SK-N-SH treated with all-trans-retinoic acid at 6 μM for 48 hours (cell line): ENCODE results near the gene MAN1A1.

Source experiments
- ATAC-seq: fragments of 200-7000 bp; cut with Tn5 transposase; 3 replicates; pipeline ENCODE4 v1.9.1; 2020; ENCODE audit warnings: mild to moderate bottlenecking, moderate library complexity
- ARNTL ChIP-seq: fragments of 450-650 bp; formaldehyde crosslinking; IDR thresholded peaks from 2 replicates; pipeline ENCODE4 v1.5.0; 2020; ENCODE audit warnings: low read depth, mild to moderate bottlenecking, moderate library complexity, borderline replicate concordance
- BACH2 ChIP-seq: fragments of 250-450 bp; sonication (Bioruptor Pico); IDR thresholded peaks from 2 replicates; pipeline ENCODE4 v1.9.0; 2021; ENCODE audit warnings: mild to moderate bottlenecking, borderline replicate concordance
- CSDC2 ChIP-seq: fragments of 250-450 bp; sonication (Bioruptor Pico); IDR thresholded peaks from 2 replicates; pipeline ENCODE4 v1.5.0; 2020; ENCODE audit warnings: mild to moderate bottlenecking, moderate library complexity
- CSRNP3 ChIP-seq: fragments of 250-450 bp; sonication (Bioruptor Pico); IDR thresholded peaks from 2 replicates; pipeline ENCODE4 v1.5.1; 2021; ENCODE audit warnings: mild to moderate bottlenecking, moderate library complexity
- ESRRG ChIP-seq: fragments of 250-450 bp; sonication (Bioruptor Pico); IDR thresholded peaks from 2 replicates; pipeline ENCODE4 v1.6.1; 2021; ENCODE audit warnings: mild to moderate bottlenecking
- GLIS3 ChIP-seq: fragments of 250-450 bp; sonication (Bioruptor Pico); IDR thresholded peaks from 2 replicates; pipeline ENCODE4 v1.5.0; 2020; ENCODE audit warnings: mild to moderate bottlenecking, moderate library complexity
- ISL1 ChIP-seq: fragments of 250-450 bp; sonication (Bioruptor Pico); IDR thresholded peaks from 2 replicates; pipeline ENCODE4 v2.1.2; 2022; ENCODE audit warnings: mild to moderate bottlenecking, moderate library complexity
- OSR1 ChIP-seq: fragments of 250-450 bp; sonication (Bioruptor Pico); IDR thresholded peaks from 2 replicates; pipeline ENCODE4 v1.8.0; 2022; ENCODE audit warnings: moderate library complexity, mild to moderate bottlenecking, inconsistent platforms
- PPARA ChIP-seq: fragments of 250-450 bp; sonication (Bioruptor Pico); IDR thresholded peaks from 2 replicates; pipeline ENCODE4 v1.5.0; 2020; ENCODE audit warnings: mild to moderate bottlenecking, borderline replicate concordance
- RARB ChIP-seq: fragments of 250-450 bp; sonication (Bioruptor Pico); IDR thresholded peaks from 2 replicates; pipeline ENCODE4 v1.8.0; 2021; ENCODE audit warnings: mild to moderate bottlenecking, moderate library complexity
- SNAI2 ChIP-seq: fragments of 250-450 bp; sonication (Bioruptor Pico); IDR thresholded peaks from 2 replicates; pipeline ENCODE4 v1.5.0; 2020; ENCODE audit warnings: mild to moderate bottlenecking, moderate library complexity
- TOX ChIP-seq: fragments of 250-450 bp; sonication (Bioruptor Pico); IDR thresholded peaks from 2 replicates; pipeline ENCODE4 v1.8.0; 2021; ENCODE audit warnings: mild to moderate bottlenecking, moderate library complexity, borderline replicate concordance
- TSHZ2 ChIP-seq: fragments of 250-450 bp; sonication (Bioruptor Pico); IDR thresholded peaks from 2 replicates; pipeline ENCODE4 v1.5.0; 2020; ENCODE audit warnings: mild to moderate bottlenecking, moderate library complexity
- ZC3H10 ChIP-seq: fragments of 250-450 bp; sonication (Bioruptor Pico); IDR thresholded peaks from 2 replicates; pipeline ENCODE4 v1.5.1; 2021; ENCODE audit warnings: mild to moderate bottlenecking, moderate library complexity
- ZFP3 ChIP-seq: fragments of 250-450 bp; sonication (Bioruptor Pico); IDR thresholded peaks from 2 replicates; pipeline ENCODE4 v1.5.0; 2020; ENCODE audit warnings: mild to moderate bottlenecking, moderate library complexity
- ZNF565 ChIP-seq: fragments of 450-650 bp; formaldehyde crosslinking; conservative IDR thresholded peaks from 2 replicates; pipeline ENCODE4 v1.5.0; 2020; ENCODE audit warnings: low read depth, mild to moderate bottlenecking, moderate library complexity
- ZNF70 ChIP-seq: fragments of 450-650 bp; formaldehyde crosslinking; IDR thresholded peaks from 2 replicates; pipeline ENCODE4 v1.5.0; 2020; ENCODE audit warnings: mild to moderate bottlenecking, moderate library complexity
- ZNF8 ChIP-seq: fragments of 450-650 bp; formaldehyde crosslinking; IDR thresholded peaks from 2 replicates; pipeline ENCODE4 v1.5.0; 2020; ENCODE audit warnings: mild to moderate bottlenecking, moderate library complexity
- TF ChIP-seq, protein P1 (sequence below): fragments of 250-450 bp; sonication (Bioruptor Pico); IDR thresholded peaks from 2 replicates; pipeline ENCODE4 v1.8.0; 2021; ENCODE audit warnings: low read depth, mild to moderate bottlenecking, moderate library complexity, borderline replicate concordance
- TF ChIP-seq, protein P2 (sequence below): fragments of 250-450 bp; sonication (Bioruptor Pico); IDR thresholded peaks from 2 replicates; pipeline ENCODE4 v1.8.0; 2020; ENCODE audit warnings: mild to moderate bottlenecking, moderate library complexity, borderline replicate concordance
- TF ChIP-seq, protein P3 (sequence below): fragments of 250-450 bp; sonication (Bioruptor Pico); IDR thresholded peaks from 2 replicates; pipeline ENCODE4 v1.5.1; 2020; ENCODE audit warnings: low read depth, mild to moderate bottlenecking, moderate library complexity

The MAN1A1 gene

DNA sequence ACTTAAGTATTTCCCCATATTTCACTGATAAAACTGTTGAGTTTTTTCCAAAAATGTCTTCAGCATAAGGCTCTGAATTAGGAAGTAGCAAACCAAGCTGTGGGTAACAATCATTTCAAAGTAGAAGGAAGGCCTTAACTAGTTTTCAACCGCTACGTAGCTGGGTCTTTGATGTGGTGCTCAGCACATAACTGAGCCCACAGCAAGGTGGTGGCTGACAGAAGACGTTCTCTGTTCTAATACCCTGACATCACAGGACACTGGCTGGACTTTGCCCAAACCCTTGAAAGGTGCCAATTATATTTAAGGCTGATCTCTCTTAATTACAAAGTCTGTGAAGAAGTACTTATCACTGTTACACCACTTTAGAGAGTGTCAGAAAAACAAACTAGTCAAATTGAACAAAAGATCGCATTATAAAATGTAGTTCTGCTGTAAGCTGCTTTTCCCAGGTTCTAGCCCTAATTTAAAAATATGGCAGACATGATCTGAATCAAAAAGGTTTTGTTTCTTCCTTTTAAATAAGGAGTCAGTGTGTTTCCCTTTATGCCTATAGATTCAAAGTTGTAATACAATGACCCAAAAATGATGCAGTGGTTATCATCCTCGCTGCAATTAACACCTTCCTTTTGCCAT, 26.7 kb downstream of the MAN1A1 start:
- no peak for ATAC-seq
- TF ChIP-seq SNAI2 (CRISPR knock-in tag) = no peak
- TF ChIP-seq RARB = no peak
- TF ChIP-seq PPARA (CRISPR knock-in tag) = no peak
- TF ChIP-seq ARNTL (CRISPR knock-in tag) = no peak
- TF ChIP-seq, protein P1, sequence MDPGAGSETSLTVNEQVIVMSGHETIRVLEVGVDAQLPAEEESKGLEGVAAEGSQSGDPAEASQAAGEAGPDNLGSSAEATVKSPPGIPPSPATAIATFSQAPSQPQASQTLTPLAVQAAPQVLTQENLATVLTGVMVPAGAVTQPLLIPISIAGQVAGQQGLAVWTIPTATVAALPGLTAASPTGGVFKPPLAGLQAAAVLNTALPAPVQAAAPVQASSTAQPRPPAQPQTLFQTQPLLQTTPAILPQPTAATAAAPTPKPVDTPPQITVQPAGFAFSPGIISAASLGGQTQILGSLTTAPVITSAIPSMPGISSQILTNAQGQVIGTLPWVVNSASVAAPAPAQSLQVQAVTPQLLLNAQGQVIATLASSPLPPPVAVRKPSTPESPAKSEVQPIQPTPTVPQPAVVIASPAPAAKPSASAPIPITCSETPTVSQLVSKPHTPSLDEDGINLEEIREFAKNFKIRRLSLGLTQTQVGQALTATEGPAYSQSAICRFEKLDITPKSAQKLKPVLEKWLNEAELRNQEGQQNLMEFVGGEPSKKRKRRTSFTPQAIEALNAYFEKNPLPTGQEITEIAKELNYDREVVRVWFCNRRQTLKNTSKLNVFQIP (CRISPR knock-in tag) = no peak
- no peak for TF ChIP-seq ZFP3 (CRISPR knock-in tag)
- TF ChIP-seq TSHZ2 (CRISPR knock-in tag) = no peak
- no peak for TF ChIP-seq ISL1
- TF ChIP-seq ZC3H10 (CRISPR knock-in tag) = no peak
- TF ChIP-seq OSR1 (CRISPR knock-in tag) = no peak
- no peak for TF ChIP-seq BACH2 (CRISPR knock-in tag)
- TF ChIP-seq, protein P2, sequence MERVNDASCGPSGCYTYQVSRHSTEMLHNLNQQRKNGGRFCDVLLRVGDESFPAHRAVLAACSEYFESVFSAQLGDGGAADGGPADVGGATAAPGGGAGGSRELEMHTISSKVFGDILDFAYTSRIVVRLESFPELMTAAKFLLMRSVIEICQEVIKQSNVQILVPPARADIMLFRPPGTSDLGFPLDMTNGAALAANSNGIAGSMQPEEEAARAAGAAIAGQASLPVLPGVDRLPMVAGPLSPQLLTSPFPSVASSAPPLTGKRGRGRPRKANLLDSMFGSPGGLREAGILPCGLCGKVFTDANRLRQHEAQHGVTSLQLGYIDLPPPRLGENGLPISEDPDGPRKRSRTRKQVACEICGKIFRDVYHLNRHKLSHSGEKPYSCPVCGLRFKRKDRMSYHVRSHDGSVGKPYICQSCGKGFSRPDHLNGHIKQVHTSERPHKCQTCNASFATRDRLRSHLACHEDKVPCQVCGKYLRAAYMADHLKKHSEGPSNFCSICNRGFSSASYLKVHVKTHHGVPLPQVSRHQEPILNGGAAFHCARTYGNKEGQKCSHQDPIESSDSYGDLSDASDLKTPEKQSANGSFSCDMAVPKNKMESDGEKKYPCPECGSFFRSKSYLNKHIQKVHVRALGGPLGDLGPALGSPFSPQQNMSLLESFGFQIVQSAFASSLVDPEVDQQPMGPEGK (CRISPR knock-in tag) = no peak
- TF ChIP-seq ESRRG (CRISPR knock-in tag) = no peak
- TF ChIP-seq ZNF565 (CRISPR knock-in tag) = no peak
- no peak for TF ChIP-seq GLIS3
- no peak for TF ChIP-seq TOX (CRISPR knock-in tag)
- no peak for TF ChIP-seq ZNF70 (CRISPR knock-in tag)
- TF ChIP-seq CSRNP3 = no peak
- TF ChIP-seq ZNF8 = no peak
- TF ChIP-seq, protein P3, sequence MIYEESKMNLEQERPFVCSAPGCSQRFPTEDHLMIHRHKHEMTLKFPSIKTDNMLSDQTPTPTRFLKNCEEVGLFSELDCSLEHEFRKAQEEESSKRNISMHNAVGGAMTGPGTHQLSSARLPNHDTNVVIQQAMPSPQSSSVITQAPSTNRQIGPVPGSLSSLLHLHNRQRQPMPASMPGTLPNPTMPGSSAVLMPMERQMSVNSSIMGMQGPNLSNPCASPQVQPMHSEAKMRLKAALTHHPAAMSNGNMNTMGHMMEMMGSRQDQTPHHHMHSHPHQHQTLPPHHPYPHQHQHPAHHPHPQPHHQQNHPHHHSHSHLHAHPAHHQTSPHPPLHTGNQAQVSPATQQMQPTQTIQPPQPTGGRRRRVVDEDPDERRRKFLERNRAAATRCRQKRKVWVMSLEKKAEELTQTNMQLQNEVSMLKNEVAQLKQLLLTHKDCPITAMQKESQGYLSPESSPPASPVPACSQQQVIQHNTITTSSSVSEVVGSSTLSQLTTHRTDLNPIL (CRISPR knock-in tag) = no peak

DNA sequence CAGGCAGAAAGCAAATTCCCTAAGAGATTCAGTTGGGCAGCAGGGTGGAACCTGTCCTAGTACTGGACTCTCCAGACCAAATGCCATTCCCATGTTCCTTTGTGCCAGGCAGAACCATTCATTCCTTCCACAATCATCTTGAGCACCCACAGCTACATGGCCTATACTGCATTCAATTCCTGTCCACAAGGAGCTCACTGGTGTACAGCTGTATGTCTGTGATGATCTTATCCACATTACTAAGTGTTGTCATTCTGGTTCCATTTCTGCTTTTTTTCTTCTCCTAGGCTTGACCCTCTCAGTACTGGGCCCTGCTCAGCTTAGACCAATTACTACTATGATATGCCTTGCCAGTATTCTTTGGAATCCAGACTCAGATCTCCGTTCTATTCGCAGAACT, 27.5 kb downstream of the MAN1A1 start:
- ATAC-seq = no peak
- TF ChIP-seq SNAI2 (CRISPR knock-in tag) (no peak), ZNF8 (no peak), ZFP3 (CRISPR knock-in tag) (no peak), ARNTL (CRISPR knock-in tag) (no peak), OSR1 (CRISPR knock-in tag) (no peak), CSDC2 (no peak), TSHZ2 (CRISPR knock-in tag) (no peak), ESRRG (CRISPR knock-in tag) (no peak), TOX (CRISPR knock-in tag) (no peak), ZNF565 (CRISPR knock-in tag) (no peak), ISL1 (no peak), CSRNP3 (no peak)
- TF ChIP-seq, protein P1 (CRISPR knock-in tag) = no peak
- TF ChIP-seq, protein P3 (CRISPR knock-in tag) = no peak
